Kidney tubule cell (primary cell): ENCODE measurements around the gene PPP6R2.
A peak's percentile ranks its signal among the peaks of the same experiment; 100 is the strongest.

Experiments used
- DNase-seq: peaks from one replicate; pipeline ENCODE4 v3.0.0-alpha.2; 2018; ENCODE audit warnings: low spot score

The PPP6R2 gene

DNA sequence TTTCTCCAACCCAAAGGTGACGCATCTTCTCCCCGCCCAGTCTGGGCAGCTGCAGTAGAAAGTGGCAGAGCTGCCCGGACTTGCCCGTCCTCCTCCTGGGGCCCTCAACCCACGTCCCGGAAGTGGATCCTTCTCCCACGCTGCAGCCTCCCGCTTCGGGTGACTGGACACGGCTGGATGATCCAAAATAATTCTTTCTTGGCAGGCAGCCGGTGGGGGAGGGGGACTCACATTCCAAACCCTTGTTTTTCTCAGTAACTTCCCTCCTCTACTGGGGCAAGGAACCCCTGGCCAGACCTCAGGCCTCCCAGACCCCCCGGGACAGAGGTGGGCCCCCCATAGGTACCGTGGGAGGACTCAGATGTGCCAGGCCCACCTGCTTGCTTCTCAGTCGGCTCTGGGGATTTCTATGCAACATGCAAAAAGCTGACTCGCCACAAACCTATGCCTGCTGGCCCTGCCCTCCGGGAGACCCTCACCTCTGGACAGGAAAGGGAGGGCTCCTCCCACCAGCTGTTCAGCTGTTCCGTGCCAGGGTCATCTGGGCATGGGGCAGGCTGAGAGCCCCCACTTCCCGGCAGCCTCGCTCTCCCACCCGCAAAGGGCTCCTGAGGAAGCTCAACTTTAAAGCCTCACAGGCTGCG, 37.1 kb upstream of the PPP6R2 start:
- peak; percentile 99 for DNase-seq

DNA sequence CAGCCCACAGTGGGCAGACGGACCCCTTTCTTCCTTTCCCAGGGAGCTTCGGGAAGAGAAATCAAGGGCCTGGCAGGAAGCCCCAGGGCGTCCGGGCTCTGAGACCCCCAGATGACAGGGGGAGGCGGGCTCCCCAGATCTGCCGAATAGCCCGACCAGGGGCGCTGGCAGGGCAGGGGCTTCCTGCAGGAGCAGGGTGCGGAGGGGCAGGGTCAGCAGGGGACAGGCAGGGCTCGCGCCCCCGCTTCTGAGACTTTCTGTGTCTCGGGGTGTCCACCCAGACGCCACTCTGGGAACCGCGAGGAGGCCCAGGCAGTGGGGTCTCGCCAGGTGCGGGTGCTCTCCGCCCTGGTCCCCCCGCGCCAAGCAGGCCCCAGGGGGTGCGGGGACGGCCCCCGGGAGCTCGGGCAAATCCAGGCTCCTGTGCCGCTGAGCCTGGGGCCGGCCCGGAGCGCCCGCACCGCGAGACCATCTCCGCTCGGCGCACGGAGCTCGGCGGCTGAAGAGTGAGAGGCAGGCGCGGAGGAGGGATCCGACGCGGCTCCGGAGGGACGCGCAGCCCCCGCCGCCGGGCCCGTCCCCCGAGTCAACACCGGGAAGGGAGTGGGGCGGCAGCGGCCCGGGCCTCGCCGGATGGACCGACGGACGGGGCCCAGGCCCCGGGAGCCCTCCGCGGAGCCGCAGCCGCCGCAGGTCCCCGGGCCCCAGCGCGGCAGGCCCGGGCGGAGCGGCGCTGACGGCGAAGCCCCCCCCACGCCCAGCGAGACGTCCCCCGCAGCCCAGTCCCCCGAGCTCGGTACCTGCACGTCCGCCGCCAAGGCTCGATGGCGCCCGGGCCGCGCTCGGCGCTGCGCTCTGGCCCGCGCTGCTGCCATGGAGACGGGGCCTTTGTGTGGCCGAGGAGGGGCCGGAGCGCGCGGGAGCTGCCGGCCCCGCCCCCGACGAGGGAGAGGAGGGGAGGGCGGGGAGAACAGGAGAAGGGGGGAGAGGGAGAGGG, 36.1 kb upstream of the PPP6R2 start, which contains the start of gene PLXNB2:
Gene PLXNB2, minus strand, starts transcription at position 894 of the 997 bp plus-strand sequence. CDS start 17,062 bp downstream, outside the sequence.
- peak; percentile 86 for DNase-seq

- no peak for DNase-seq
Measured at GRCh38 chr22:50307890-50308596, 35.1 kb upstream of the PPP6R2 start.

DNA sequence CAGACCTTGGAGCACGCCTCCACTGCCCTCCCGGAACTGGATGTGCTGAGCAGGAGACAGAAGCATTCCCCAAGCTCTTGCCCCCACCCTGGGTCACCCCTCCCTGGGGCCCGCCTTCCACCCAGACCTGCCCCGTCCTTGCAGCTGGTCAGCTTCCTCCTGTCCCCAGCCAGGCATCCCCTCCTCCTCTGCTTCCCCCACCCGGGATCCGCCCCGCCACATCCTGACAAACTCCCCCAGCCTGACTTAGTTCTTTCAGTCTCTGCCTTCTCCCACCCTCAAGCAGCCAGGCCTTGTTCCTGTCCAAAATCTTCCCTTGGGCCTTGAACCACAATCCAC, 34.6 kb upstream of the PPP6R2 start:
- DNase-seq, result peak; percentile 36

DNA sequence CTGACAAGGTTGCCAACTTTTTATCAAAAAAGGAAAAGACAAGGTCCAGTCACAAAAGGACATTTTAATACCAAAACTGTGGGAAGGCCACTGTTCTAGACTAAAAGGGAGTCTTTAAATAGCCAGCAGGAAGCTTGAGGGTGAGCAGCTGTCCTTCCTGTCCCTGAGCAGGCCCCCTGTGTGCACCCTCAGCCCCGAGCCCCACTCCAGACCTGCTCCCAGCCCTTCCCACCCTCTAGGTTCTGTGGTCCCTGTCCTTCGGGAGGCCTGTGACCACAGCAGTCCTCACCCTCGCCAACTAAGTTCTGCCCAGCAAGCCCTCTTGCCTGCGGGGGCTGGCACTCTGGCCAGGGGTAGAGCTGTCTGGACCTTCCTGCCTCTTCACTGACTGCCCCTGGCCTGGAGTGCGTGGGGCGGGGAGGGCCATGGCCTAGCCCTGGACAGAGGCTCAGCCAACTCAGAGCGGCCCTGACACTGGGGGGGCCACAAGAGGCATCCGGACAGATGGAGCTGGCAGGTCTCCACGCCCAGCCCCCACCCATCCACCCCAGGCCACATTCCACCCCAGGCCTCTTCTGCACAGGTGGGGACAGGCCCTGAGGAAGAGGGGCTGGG, 34.0 kb upstream of the PPP6R2 start:
- DNase-seq, result no peak

DNA sequence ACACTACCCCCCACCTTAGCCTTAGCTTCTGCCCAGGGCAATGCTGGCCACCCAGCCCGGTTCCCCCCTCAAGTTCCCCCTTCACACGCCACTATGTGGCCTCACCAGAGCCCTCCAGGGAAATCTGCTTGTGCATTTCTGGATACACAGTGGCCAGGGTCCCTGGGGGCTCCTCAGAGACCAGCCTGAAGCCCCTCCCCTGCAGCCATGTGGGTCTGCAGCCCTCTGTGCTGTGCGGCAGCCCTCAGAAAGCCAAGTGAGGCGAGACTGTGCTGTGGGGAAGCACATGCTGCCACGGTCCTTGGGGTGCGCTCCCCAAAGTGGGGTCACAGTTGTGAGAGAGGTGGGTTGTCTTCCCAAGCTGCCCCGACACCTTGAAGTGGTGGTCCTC, 33.5 kb upstream of the PPP6R2 start:
- no peak for DNase-seq

GRCh38 chr22:50310031-50310722, 33.0 kb upstream of the PPP6R2 start:
- no peak for DNase-seq

- DNase-seq, result no peak
Measured at GRCh38 chr22:50310949-50311444, 32.1 kb upstream of the PPP6R2 start.

- no peak for DNase-seq
Measured at GRCh38 chr22:50311606-50312351, 31.3 kb upstream of the PPP6R2 start.

GRCh38 chr22:50312371-50312770, 30.8 kb upstream of the PPP6R2 start:
- DNase-seq, result no peak

GRCh38 chr22:50313021-50313420, 30.1 kb upstream of the PPP6R2 start:
- no peak for DNase-seq

GRCh38 chr22:50313600-50313999, 29.5 kb upstream of the PPP6R2 start:
- no peak for DNase-seq

GRCh38 chr22:50314081-50314454, 29.1 kb upstream of the PPP6R2 start:
- no peak for DNase-seq

DNA sequence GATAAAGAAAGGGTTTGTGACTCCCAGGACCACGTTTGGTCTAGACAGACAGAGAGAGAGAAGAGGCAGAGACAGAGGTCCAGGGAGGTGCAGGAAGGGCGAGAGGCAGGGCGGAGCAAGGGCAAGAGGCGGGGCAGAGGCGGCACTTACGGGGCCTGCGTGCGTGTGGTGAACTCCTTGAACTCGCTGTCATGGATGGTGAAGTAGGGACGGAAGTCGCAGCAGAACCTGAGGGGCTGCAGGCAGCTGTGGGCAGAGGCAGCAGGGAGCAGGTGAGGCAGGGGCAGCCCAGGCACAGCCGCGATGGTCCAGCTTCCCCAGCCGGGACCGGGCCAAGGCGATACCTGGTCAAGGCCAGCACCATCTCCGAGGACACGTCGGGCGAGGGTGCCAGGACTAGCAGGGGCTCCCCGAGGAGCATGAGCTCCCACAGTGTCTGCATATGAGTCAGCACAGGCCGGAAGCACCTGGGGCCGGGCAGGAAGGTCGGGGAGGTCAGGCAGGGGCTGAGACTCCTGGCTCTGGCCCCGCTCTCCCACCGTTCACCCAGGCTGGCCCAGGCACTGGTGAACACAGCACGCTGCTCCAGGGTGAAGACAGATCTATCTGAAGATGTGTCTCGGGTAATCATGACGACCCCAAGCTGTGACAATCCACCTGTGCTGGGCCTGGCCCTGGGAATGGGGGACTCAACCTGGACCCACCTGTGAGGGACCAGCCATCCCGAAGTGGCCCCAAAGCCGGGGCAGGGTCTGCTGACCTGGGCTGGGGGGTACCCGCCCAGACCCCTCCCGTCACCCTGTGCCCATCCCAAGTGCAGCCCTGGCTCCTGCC, 28.5 kb upstream of the PPP6R2 start:
- no peak for DNase-seq

DNA sequence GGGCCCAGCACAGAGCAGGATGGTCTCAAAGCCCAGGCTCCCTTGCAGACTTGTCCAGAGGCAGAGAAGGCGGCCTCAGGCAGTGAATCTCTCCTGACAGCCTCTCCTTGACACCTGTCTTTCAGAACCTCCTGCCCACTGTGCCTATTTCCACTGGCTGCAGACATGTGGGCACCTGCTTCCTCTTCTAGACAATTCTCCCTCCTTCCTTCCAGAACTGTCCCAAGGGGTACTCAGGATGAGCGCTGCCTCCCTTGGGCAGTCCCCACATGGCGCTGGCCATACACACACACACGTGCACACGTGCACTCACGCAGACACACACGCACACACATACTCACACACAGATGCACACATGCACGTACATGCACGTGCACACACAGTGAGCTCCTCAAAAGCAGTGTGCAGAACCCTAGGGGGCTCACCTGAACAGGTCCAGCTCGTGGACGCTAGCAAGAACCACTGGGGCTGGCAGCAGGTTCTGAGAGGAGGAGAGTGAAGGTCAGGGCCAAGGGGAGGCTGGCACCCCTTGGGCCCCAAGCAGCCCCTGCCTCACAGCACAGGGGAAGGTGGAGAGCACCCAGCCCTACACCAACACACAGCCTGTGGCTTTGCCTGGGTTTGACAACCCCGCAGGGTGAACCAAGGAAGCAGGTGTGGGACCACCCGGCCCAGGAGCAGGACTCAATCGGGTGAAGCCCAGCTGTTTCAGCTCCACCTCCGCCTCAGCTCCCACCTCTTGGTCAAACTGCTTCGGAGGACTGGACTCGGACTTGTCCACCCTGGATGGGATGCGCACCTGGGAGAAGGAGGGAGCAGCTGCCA, 27.6 kb upstream of the PPP6R2 start:
- DNase-seq, result no peak

DNA sequence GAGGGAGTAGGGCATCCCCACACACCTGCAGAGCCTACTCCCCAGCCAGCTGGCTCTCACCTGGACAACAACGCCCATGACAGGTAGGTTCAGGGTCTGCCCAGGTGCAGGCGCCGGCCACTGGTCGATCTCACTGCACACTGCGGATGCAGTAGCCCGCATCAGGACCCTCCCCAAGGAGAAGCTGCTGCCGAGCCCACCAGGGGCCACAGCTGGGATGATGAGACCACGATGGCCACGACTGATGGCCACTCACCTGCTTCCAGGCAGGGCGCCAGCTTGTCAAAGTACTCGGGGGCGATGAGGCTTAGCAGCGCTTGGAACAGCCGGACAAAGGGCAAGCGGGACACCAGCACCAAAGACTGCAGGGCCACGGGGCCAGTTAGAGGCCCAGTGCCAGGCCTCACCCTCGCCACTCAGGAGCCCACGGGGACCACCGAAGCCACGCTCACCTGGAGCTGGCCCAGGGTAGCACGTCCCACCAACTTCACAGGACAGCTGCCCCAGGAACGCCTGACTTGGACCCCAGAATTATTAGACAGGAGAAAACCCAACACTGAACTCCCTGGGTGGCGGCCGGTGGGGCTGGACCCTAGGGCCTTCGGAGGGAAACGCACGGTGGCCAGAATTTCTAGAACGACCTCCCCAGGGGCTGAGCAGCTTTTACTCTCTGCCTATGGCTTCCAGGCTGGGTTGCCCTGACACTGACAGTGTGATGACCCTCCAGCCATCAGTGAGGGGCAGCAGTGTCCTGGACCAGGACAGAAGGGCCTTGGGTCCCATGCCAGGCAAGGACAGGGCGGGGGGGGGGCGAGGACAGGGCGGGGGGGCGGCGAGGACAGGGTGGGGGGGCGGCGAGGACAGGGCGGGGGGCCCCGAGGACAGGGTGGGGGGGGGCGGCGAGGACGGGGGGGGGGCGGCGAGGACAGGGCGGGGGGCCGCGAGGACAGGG, 26.7 kb upstream of the PPP6R2 start:
- DNase-seq, result no peak

DNA sequence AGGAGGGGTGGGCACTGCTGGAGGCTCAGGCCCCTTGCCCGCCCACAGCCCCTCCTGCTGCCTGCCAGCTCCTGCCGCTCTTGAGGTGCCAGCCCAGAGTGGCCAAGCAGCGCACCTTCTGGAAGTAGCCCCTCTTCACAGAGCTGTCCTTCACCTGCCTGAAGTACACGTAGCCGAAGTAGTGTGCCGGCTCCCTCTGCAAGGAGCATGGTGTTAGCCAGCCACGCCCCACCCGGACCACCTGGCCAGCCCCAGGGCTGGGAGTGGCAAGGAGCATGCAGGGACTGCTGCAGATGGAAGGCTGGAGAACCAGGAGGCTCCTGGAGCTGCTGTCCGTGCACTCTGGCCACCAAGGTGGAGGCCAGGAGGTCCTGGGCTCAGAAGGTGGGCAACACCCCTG, 25.9 kb upstream of the PPP6R2 start:
- no peak for DNase-seq

GRCh38 chr22:50317674-50318073, 25.5 kb upstream of the PPP6R2 start:
- no peak for DNase-seq
